Lower lobe of right lung (tissue), 2 donors: Measurements from ENCODE around the gene COLEC11. TPM values are rescaled to one million over a fixed set of nuclear protein-coding genes. Genes with fewer than 3 reads are reported as not detected.

Experiments
- ATAC-seq, 2 donors: fragments of 200-7000 bp; cut with Tn5 transposase; one replicate each; pipeline ENCODE4 v1.9.1; 2020 to 2022; ENCODE audit warnings: mild to moderate bottlenecking in 2 of 2, moderate library complexity in 2 of 2
- DNase-seq: peaks from one replicate; pipeline ENCODE4 v3.0.0-alpha.2; 2020
- H3K27ac ChIP-seq: fragments of 200-600 bp; one replicate; pipeline ENCODE4 v1.8.0; 2022
- H3K27me3 ChIP-seq: fragments of 200-600 bp; one replicate; pipeline ENCODE4 v1.8.0; 2022; ENCODE audit warnings: low read depth
- H3K36me3 ChIP-seq: fragments of 200-600 bp; one replicate; pipeline ENCODE4 v1.8.0; 2022; ENCODE audit warnings: mild to moderate bottlenecking
- H3K4me1 ChIP-seq: fragments of 200-600 bp; one replicate; pipeline ENCODE4 v1.8.0; 2022
- H3K4me3 ChIP-seq: fragments of 200-600 bp; one replicate; pipeline ENCODE4 v1.8.0; 2022; ENCODE audit warnings: mild to moderate bottlenecking
- H3K9me3 ChIP-seq: fragments of 200-600 bp; one replicate; pipeline ENCODE4 v1.8.0; 2022
- CTCF ChIP-seq: fragments of 200-600 bp; IDR thresholded peaks from one replicate; pipeline ENCODE4 v1.8.0; 2022; ENCODE audit warnings: antibody characterized with exemption, mild to moderate bottlenecking
- intact Hi-C: fragments of 100-400 bp; cut with DNase I; formaldehyde crosslinking; loops from one replicate; pipeline ENCODE4 v1.11.0; 2022
- total RNA-seq: library from RNA; stranded (reverse); fragmentation: NEBNext Ultra II Directional; extraction: Animal tissue kit (Norgen Biotek cat#: 25700); gene quantifications from one replicate; pipeline ENCODE4 v1.2.1, GENCODE V29; 2021
- donor health status: DM: no; HTN: yes; CAD: no; lungs with severe emphysema.

Gene COLEC11
- total RNA-seq, 1 donor from 2014 or later: 0.30 TPM

- Histone ChIP-seq H3K9me3 (no peaks in the 10 kb centered on the region), H3K4me1 (no peaks in the 10 kb centered on the region), H3K36me3 (no peaks in the 10 kb centered on the region), H3K27me3 (peaks cover 8% of the 10 kb centered on the region), H3K27ac (no peak overlapping the region), H3K4me3 (no peak overlapping the region)
- no peak for ATAC-seq
- intact Hi-C loops: no loop called here
- DNase-seq: no peak
- TF ChIP-seq CTCF: no peak
Observed at GRCh38 chr2:3674066-3674845, 79.3 kb downstream of the COLEC11 start.

GRCh38 chr2:3675687-3676086 is 80.8 kb downstream of the COLEC11 start:
- no peak for ATAC-seq
- intact Hi-C loops: no loop called here

GRCh38 chr2:3677436-3677835 is 82.5 kb downstream of the COLEC11 start:
- TF ChIP-seq CTCF: no peak
- no peaks in the 10 kb centered on the region for H3K9me3 ChIP-seq
- intact Hi-C loops: no loop called here

More at GRCh38 chr2:3675687-3676086, 80.8 kb downstream of the COLEC11 start:
- no peak for TF ChIP-seq CTCF
- Histone ChIP-seq H3K9me3 (no peaks in the 10 kb centered on the region), H3K4me1 (no peaks in the 10 kb centered on the region), H3K27ac (no peak overlapping the region), H3K36me3 (no peaks in the 10 kb centered on the region), H3K27me3 (peaks cover 8% of the 10 kb centered on the region), H3K4me3 (no peak overlapping the region)
- DNase-seq: no peak

GRCh38 chr2:3678212-3678611 is 83.3 kb downstream of the COLEC11 start:
- no peak overlapping the region for H3K27ac ChIP-seq
- no peak for ATAC-seq
- no peaks in the 10 kb centered on the region for H3K36me3 ChIP-seq
- DNase-seq: no peak
- no peaks in the 10 kb centered on the region for H3K9me3 ChIP-seq
- no peaks in the 10 kb centered on the region for H3K4me1 ChIP-seq
- H3K4me3 ChIP-seq: no peak overlapping the region
- H3K27me3 ChIP-seq: peaks cover 8% of the 10 kb centered on the region
- TF ChIP-seq CTCF: no peak
- intact Hi-C loops: no loop called here

More at GRCh38 chr2:3677436-3677835, 82.5 kb downstream of the COLEC11 start:
- Histone ChIP-seq H3K4me1 (no peaks in the 10 kb centered on the region), H3K4me3 (no peak overlapping the region), H3K27ac (no peak overlapping the region), H3K36me3 (no peaks in the 10 kb centered on the region), H3K27me3 (peaks cover 8% of the 10 kb centered on the region)
- DNase-seq (no peak), ATAC-seq (no peak)

GRCh38 chr2:3679180-3679579 is 84.3 kb downstream of the COLEC11 start:
- Histone ChIP-seq H3K4me1 (no peaks in the 10 kb centered on the region), H3K36me3 (no peaks in the 10 kb centered on the region), H3K27ac (no peak overlapping the region), H3K9me3 (no peaks in the 10 kb centered on the region), H3K4me3 (no peak overlapping the region), H3K27me3 (peaks cover 8% of the 10 kb centered on the region)
- TF ChIP-seq CTCF: no peak
- DNase-seq: no peak
- ATAC-seq: no peak
- intact Hi-C loops: no loop called here
